HEK293 (cell line): ENCODE data around the gene LRP1B.

Experiments
- CTCF ChIA-PET: fragments of 350-600 bp; formaldehyde crosslinking; extraction: SDS; loops from one replicate; lab custom pipeline; 2021; ENCODE audit warnings: antibody characterized with exemption; lab: Yijun Ruan, JAX
- POLR2A ChIA-PET: fragments of 300-600 bp; formaldehyde crosslinking; extraction: SDS; loops from one replicate; lab custom pipeline; 2020; ENCODE audit warnings: antibody characterized with exemption, inconsistent platforms; lab: Yijun Ruan, JAX
- H3K27ac ChIP-seq: fragments of 200-500 bp; sonication (Bioruptor generic); 2 replicates; pipeline ENCODE4 v1.5.1; 2014; ENCODE audit warnings: low read depth, low read length, control low read depth, inconsistent platforms; ENCODE audit errors: extremely low read depth
- H3K36me3 ChIP-seq, 2 experiments: fragments of 200-500 bp in 1 of 2; sonication (Bioruptor generic) in 1 of 2; 1 replicate in 1 of 2; 2 replicates in 1 of 2; pipeline ENCODE4 v1.5.1; 2014 to 2017; ENCODE audit warnings: inconsistent platforms in 2 of 2, low read length in 2 of 2; ENCODE audit not compliant: control insufficient read depth in 2 of 2, insufficient read depth in 1 of 2
- H3K4me1 ChIP-seq: fragments of 200-500 bp; sonication (Bioruptor generic); 2 replicates; pipeline ENCODE4 v1.5.1; 2014; ENCODE audit warnings: mild to moderate bottlenecking, low read length, inconsistent platforms; ENCODE audit not compliant: control insufficient read depth, insufficient read depth
- H3K4me3 ChIP-seq: 2 replicates; pipeline ENCODE4 v1.5.1; 2011; ENCODE audit warnings: low read depth, mild to moderate bottlenecking, control low read depth, low read length, moderate library complexity
- H3K9me3 ChIP-seq: fragments of 200-500 bp; sonication (Bioruptor generic); 2 replicates; pipeline ENCODE4 v1.5.1; 2014; ENCODE audit warnings: low read depth, low read length, inconsistent platforms; ENCODE audit not compliant: control insufficient read depth, insufficient read depth
- ELK4 ChIP-seq: IDR thresholded peaks from 2 replicates; pipeline ENCODE4 v1.6.1; 2011; ENCODE audit warnings: mild to moderate bottlenecking, low read depth, low read length, borderline replicate concordance
- FEZF1 ChIP-seq: fragments of 450-650 bp; formaldehyde crosslinking; IDR thresholded peaks from 2 replicates; pipeline ENCODE4 v1.5.1; 2016; ENCODE audit warnings: missing biosample characterization, missing genetic modification characterization
- IKZF3 ChIP-seq: fragments of 450-650 bp; IDR thresholded peaks from 2 replicates; pipeline ENCODE4 v1.5.0; 2018; ENCODE audit warnings: missing biosample characterization, mild to moderate bottlenecking, missing genetic modification characterization, moderate library complexity
- KLF1 ChIP-seq: fragments of 450-650 bp; formaldehyde crosslinking; IDR thresholded peaks from 2 replicates; pipeline ENCODE4 v1.5.1; 2016; ENCODE audit warnings: missing biosample characterization, missing genetic modification characterization
- KLF16 ChIP-seq: fragments of 450-650 bp; formaldehyde crosslinking; IDR thresholded peaks from 2 replicates; pipeline ENCODE4 v1.5.1; 2017; ENCODE audit warnings: missing biosample characterization, missing genetic modification characterization
- KLF17 ChIP-seq: fragments of 450-650 bp; formaldehyde crosslinking; IDR thresholded peaks from 2 replicates; pipeline ENCODE4 v1.5.1; 2016; ENCODE audit warnings: missing biosample characterization, missing genetic modification characterization
- WT1 ChIP-seq: fragments of 450-650 bp; formaldehyde crosslinking; IDR thresholded peaks from 2 replicates; pipeline ENCODE4 v1.5.1; 2016; ENCODE audit warnings: missing biosample characterization, missing genetic modification characterization
- YY1 ChIP-seq: fragments of 450-650 bp; formaldehyde crosslinking; IDR thresholded peaks from 2 replicates; pipeline ENCODE4 v1.5.1; 2018; ENCODE audit warnings: missing biosample characterization, missing genetic modification characterization
- ZBTB49 ChIP-seq: fragments of 450-650 bp; formaldehyde crosslinking; IDR thresholded peaks from 2 replicates; pipeline ENCODE4 v1.5.1; 2016; ENCODE audit warnings: missing biosample characterization, missing genetic modification characterization, low read depth
- ZBTB7A ChIP-seq: fragments of 450-650 bp; formaldehyde crosslinking; IDR thresholded peaks from 2 replicates; pipeline ENCODE4 v1.5.1; 2016; ENCODE audit warnings: low read depth, missing biosample characterization, missing genetic modification characterization
- ZFHX2 ChIP-seq: fragments of 450-650 bp; formaldehyde crosslinking; conservative IDR thresholded peaks from 2 replicates; pipeline ENCODE4 v1.5.1; 2016; ENCODE audit warnings: missing biosample characterization, missing genetic modification characterization
- ZFP3 ChIP-seq: fragments of 450-650 bp; formaldehyde crosslinking; IDR thresholded peaks from 2 replicates; pipeline ENCODE4 v1.5.1; 2016; ENCODE audit warnings: low read depth, missing biosample characterization, missing genetic modification characterization
- ZIC2 ChIP-seq: fragments of 450-650 bp; formaldehyde crosslinking; IDR thresholded peaks from 2 replicates; pipeline ENCODE4 v1.5.1; 2016; ENCODE audit warnings: missing biosample characterization, missing genetic modification characterization
- ZNF112 ChIP-seq: fragments of 450-650 bp; formaldehyde crosslinking; IDR thresholded peaks from 2 replicates; pipeline ENCODE4 v1.5.0; 2017; ENCODE audit warnings: missing biosample characterization, missing genetic modification characterization
- ZNF132 ChIP-seq: fragments of 450-650 bp; formaldehyde crosslinking; IDR thresholded peaks from 2 replicates; pipeline ENCODE4 v1.5.1; 2017; ENCODE audit warnings: missing biosample characterization, missing genetic modification characterization, borderline replicate concordance
- ZNF174 ChIP-seq: fragments of 450-650 bp; formaldehyde crosslinking; IDR thresholded peaks from 2 replicates; pipeline ENCODE4 v1.5.0; 2017; ENCODE audit warnings: missing biosample characterization, mild to moderate bottlenecking, missing genetic modification characterization
- ZNF18 ChIP-seq: fragments of 450-650 bp; formaldehyde crosslinking; IDR thresholded peaks from 2 replicates; pipeline ENCODE4 v1.5.1; 2016; ENCODE audit warnings: missing biosample characterization, missing genetic modification characterization
- ZNF266 ChIP-seq: fragments of 450-650 bp; formaldehyde crosslinking; IDR thresholded peaks from 2 replicates; pipeline ENCODE4 v1.5.1; 2016; ENCODE audit warnings: missing biosample characterization, missing genetic modification characterization, low read depth
- ZNF324 ChIP-seq: fragments of 450-650 bp; formaldehyde crosslinking; IDR thresholded peaks from 2 replicates; pipeline ENCODE4 v1.5.1; 2016; ENCODE audit warnings: missing biosample characterization, missing genetic modification characterization
- ZNF341 ChIP-seq: fragments of 450-650 bp; formaldehyde crosslinking; IDR thresholded peaks from 2 replicates; pipeline ENCODE4; 2016; ENCODE audit warnings: low read depth, missing biosample characterization, missing genetic modification characterization
- ZNF350 ChIP-seq: fragments of 450-650 bp; formaldehyde crosslinking; IDR thresholded peaks from 2 replicates; pipeline ENCODE4 v1.5.0; 2017; ENCODE audit warnings: missing biosample characterization, mild to moderate bottlenecking, missing genetic modification characterization
- ZNF354C ChIP-seq: fragments of 450-650 bp; formaldehyde crosslinking; IDR thresholded peaks from 2 replicates; pipeline ENCODE4 v1.5.1; 2016; ENCODE audit warnings: missing biosample characterization, missing genetic modification characterization, low read depth, borderline replicate concordance
- ZNF404 ChIP-seq: fragments of 450-650 bp; formaldehyde crosslinking; IDR thresholded peaks from 2 replicates; pipeline ENCODE4 v1.5.1; 2017; ENCODE audit warnings: missing biosample characterization, missing genetic modification characterization
- ZNF488 ChIP-seq: fragments of 450-650 bp; formaldehyde crosslinking; IDR thresholded peaks from 2 replicates; pipeline ENCODE4 v1.5.1; 2016; ENCODE audit warnings: missing biosample characterization, missing genetic modification characterization
- ZNF549 ChIP-seq: fragments of 450-650 bp; IDR thresholded peaks from 2 replicates; pipeline ENCODE4 v1.5.1; 2018; ENCODE audit warnings: missing biosample characterization, missing genetic modification characterization, mild to moderate bottlenecking, inconsistent platforms, moderate library complexity
- ZNF596 ChIP-seq: fragments of 450-650 bp; IDR thresholded peaks from 2 replicates; pipeline ENCODE4 v1.5.0; 2018; ENCODE audit warnings: missing biosample characterization, mild to moderate bottlenecking, missing genetic modification characterization, moderate library complexity
- ZNF621 ChIP-seq: fragments of 450-650 bp; formaldehyde crosslinking; IDR thresholded peaks from 2 replicates; pipeline ENCODE4 v1.5.1; 2017; ENCODE audit warnings: missing biosample characterization, missing genetic modification characterization
- ZNF664 ChIP-seq: fragments of 450-650 bp; formaldehyde crosslinking; IDR thresholded peaks from 2 replicates; pipeline ENCODE4 v1.5.1; 2016; ENCODE audit warnings: missing biosample characterization, missing genetic modification characterization
- ZNF785 ChIP-seq: fragments of 450-650 bp; formaldehyde crosslinking; IDR thresholded peaks from 2 replicates; pipeline ENCODE4 v1.5.1; 2016; ENCODE audit warnings: missing biosample characterization, missing genetic modification characterization
- ZSCAN5A ChIP-seq: fragments of 450-650 bp; formaldehyde crosslinking; IDR thresholded peaks from 2 replicates; pipeline ENCODE4 v1.5.1; 2016; ENCODE audit warnings: missing biosample characterization, missing genetic modification characterization

LRP1B gene

GRCh38 chr2:141492816-141493215 lies 638.0 kb downstream of the LRP1B start (continued):
- TF ChIP-seq ZNF18 (tag by site-specific recombination) (no peak), ZNF621 (tag by site-specific recombination) (no peak), KLF16 (tag by site-specific recombination) (no peak), ZNF664 (tag by site-specific recombination) (no peak), ZNF174 (tag by site-specific recombination) (no peak)

- Histone ChIP-seq H3K36me3 (no peaks in the 10 kb centered on the region), H3K4me3 (no peak overlapping the region), H3K4me1 (peaks cover 3% of the 10 kb centered on the region; the same call in 1 of the 2 replicates), H3K27ac (no peak overlapping the region), H3K9me3 (no peaks in the 10 kb centered on the region)
- CTCF ChIA-PET: interaction anchor here (0.7 kb wide), 1 partner anchor 209 kb away, joined by 3 read pairs; no protein-coding TSS in a partner anchor
- TF ChIP-seq WT1 (tag by site-specific recombination) (no peak), ELK4 (no peak), YY1 (no peak), ZNF549 (tag by site-specific recombination) (no peak), ZFP3 (tag by site-specific recombination) (no peak), ZNF404 (tag by site-specific recombination) (no peak), IKZF3 (tag by site-specific recombination) (no peak), ZNF354C (no peak), ZSCAN5A (no peak), ZNF596 (no peak), ZNF488 (tag by site-specific recombination) (no peak), ZNF324 (no peak), ZFHX2 (tag by site-specific recombination) (no peak), ZBTB7A (no peak), ZNF341 (tag by site-specific recombination) (no peak), KLF1 (tag by site-specific recombination) (no peak), ZNF266 (no peak)
- POLR2A ChIA-PET: no interaction called here
Observed at GRCh38 chr2:141490886-141491285, 639.9 kb downstream of the LRP1B start.

- CTCF ChIA-PET: no interaction called here
- H3K4me1 ChIP-seq: no peaks in the 10 kb centered on the region
- TF ChIP-seq ZNF785: no peak
- no peak for TF ChIP-seq ZNF112 (tag by site-specific recombination)
- TF ChIP-seq FEZF1 (tag by site-specific recombination): no peak
- TF ChIP-seq ZIC2 (tag by site-specific recombination): no peak
- TF ChIP-seq ZNF350 (tag by site-specific recombination): no peak
- no peak for TF ChIP-seq ZNF132
- no peak for TF ChIP-seq KLF17
- TF ChIP-seq ZBTB49 (tag by site-specific recombination): no peak
- no peak overlapping the region for H3K4me3 ChIP-seq
- POLR2A ChIA-PET: no interaction called here
- H3K9me3 ChIP-seq: no peaks in the 10 kb centered on the region
- H3K36me3 ChIP-seq: no peaks in the 10 kb centered on the region
- no peak overlapping the region for H3K27ac ChIP-seq
Observed at GRCh38 chr2:141482697-141483096, 648.1 kb downstream of the LRP1B start.
